Ishikawa (cell line): Measurements from ENCODE around the gene POLR3A.

Source experiments
- CEBPB ChIP-seq: IDR thresholded peaks from 2 replicates; pipeline ENCODE4 v1.6.1; 2012
- CREB1 ChIP-seq: IDR thresholded peaks from 2 replicates; pipeline ENCODE4 v1.6.1; 2012; ENCODE audit warnings: low read depth
- EGR1 ChIP-seq: IDR thresholded peaks from 2 replicates; pipeline ENCODE4 v1.6.1; 2012
- EP300 ChIP-seq: IDR thresholded peaks from 2 replicates; pipeline ENCODE4 v1.6.1; 2012; ENCODE audit warnings: borderline replicate concordance
- MAX ChIP-seq: IDR thresholded peaks from 2 replicates; pipeline ENCODE4 v1.6.1; 2012
- RAD21 ChIP-seq: IDR thresholded peaks from 2 replicates; pipeline ENCODE4 v1.6.1; 2012; ENCODE audit warnings: low read depth
- REST ChIP-seq: IDR thresholded peaks from 2 replicates; pipeline ENCODE4 v1.6.1; 2012; ENCODE audit warnings: low read depth, mild to moderate bottlenecking
- TAF1 ChIP-seq: IDR thresholded peaks from 2 replicates; pipeline ENCODE4 v1.6.1; 2012; ENCODE audit warnings: low read depth, mild to moderate bottlenecking
- TCF12 ChIP-seq: IDR thresholded peaks from 2 replicates; pipeline ENCODE4 v1.6.1; 2012; ENCODE audit warnings: low read depth
- TEAD4 ChIP-seq: IDR thresholded peaks from 2 replicates; pipeline ENCODE4 v1.6.1; 2012
- YY1 ChIP-seq: IDR thresholded peaks from 2 replicates; pipeline ENCODE4 v1.6.1; 2012; ENCODE audit warnings: low read depth
- ZBTB7A ChIP-seq: IDR thresholded peaks from 2 replicates; pipeline ENCODE4 v1.6.1; 2012; ENCODE audit warnings: low read depth

GRCh38 chr10:77922566-77923179, 106.6 kb downstream of the POLR3A start:
- TF ChIP-seq TEAD4 = no peak
- no peak for TF ChIP-seq TAF1
- TF ChIP-seq YY1 = no peak
- no peak for TF ChIP-seq CREB1
- no peak; the same call in 1 of the 2 replicates for TF ChIP-seq TCF12
- no peak for TF ChIP-seq REST
- TF ChIP-seq ZBTB7A = no peak
- TF ChIP-seq EP300 = no peak
- no peak for TF ChIP-seq RAD21
- no peak for TF ChIP-seq CEBPB
- no peak for TF ChIP-seq MAX
- TF ChIP-seq EGR1 = no peak
